IMR-90 (cell line): ENCODE measurements around the gene TALDO1. TPM values are rescaled to one million over a fixed set of nuclear protein-coding genes. Genes with fewer than 3 reads are reported as not detected.

Experiments used
- ATAC-seq: fragments of 200-7000 bp; cut with Tn5 transposase; 2 replicates; pipeline ENCODE4 v1.9.1; 2020; ENCODE audit warnings: low read depth, mild to moderate bottlenecking, moderate library complexity
- BruUV-seq: library from RNA; stranded (reverse); fragments of 400-500 nt; replicated peaks from 2 replicates; lab custom pipeline; 2021; lab: Mats Ljungman, UMichigan
- CTCF ChIA-PET: fragments of 300-600 bp; formaldehyde crosslinking; extraction: SDS; loops from one replicate; lab custom pipeline; 2021; ENCODE audit warnings: antibody characterized with exemption; lab: Yijun Ruan, JAX
- POLR2A ChIA-PET: fragments of 300-600 bp; sonication (Branson Sonifier 250); formaldehyde crosslinking; loops from one replicate; lab custom pipeline; 2022; ENCODE audit warnings: antibody characterized with exemption; ENCODE audit not compliant: unreplicated experiment; lab: Charles Lee
- DNase-seq: peaks from one replicate; pipeline ENCODE4 v3.0.0; 2013
- H2AFZ ChIP-seq: replicated peaks from 2 replicates; pipeline ENCODE3; 2013; ENCODE audit warnings: low read length, mild to moderate bottlenecking; ENCODE audit not compliant: poor library complexity
- H2AK5ac ChIP-seq: 2 replicates; pipeline ENCODE4 v1.6.1; 2013; ENCODE audit warnings: low read depth, low read length, inconsistent platforms
- H2AK9ac ChIP-seq: replicated peaks from 2 replicates; pipeline ENCODE3; 2013; ENCODE audit warnings: mild to moderate bottlenecking, low read depth, low read length, moderate library complexity; ENCODE audit not compliant: poor library complexity
- H2BK120ac ChIP-seq: 2 replicates; pipeline ENCODE4 v1.6.1; 2013; ENCODE audit warnings: low read depth, low read length, inconsistent platforms
- H2BK15ac ChIP-seq: 3 replicates; pipeline ENCODE4 v1.6.1; 2013; ENCODE audit warnings: low read depth, low read length, inconsistent platforms
- H2BK20ac ChIP-seq: 2 replicates; pipeline ENCODE4 v1.6.1; 2013; ENCODE audit warnings: low read depth, mild to moderate bottlenecking, inconsistent platforms, low read length, moderate library complexity
- H2BK5ac ChIP-seq: 2 replicates; pipeline ENCODE4 v1.6.1; 2013; ENCODE audit warnings: mild to moderate bottlenecking, low read depth, low read length, inconsistent platforms; ENCODE audit not compliant: poor library complexity, severe bottlenecking
- H3K14ac ChIP-seq: replicated peaks from 2 replicates; pipeline ENCODE4 v1.6.1; 2013; ENCODE audit warnings: low read depth, low read length, inconsistent platforms
- H3K18ac ChIP-seq: 2 replicates; pipeline ENCODE4 v1.6.1; 2013; ENCODE audit warnings: low read depth, low read length, control low read depth
- H3K23ac ChIP-seq: 2 replicates; pipeline ENCODE4 v1.6.1; 2013; ENCODE audit warnings: low read depth, low read length, inconsistent platforms
- H3K27ac ChIP-seq: 2 replicates; pipeline ENCODE4 v1.5.1; 2013; ENCODE audit warnings: mild to moderate bottlenecking, control low read depth, low read length; ENCODE audit not compliant: insufficient read depth
- H3K27me3 ChIP-seq: 2 replicates; pipeline ENCODE4 v1.6.1; 2013; ENCODE audit warnings: low read length; ENCODE audit not compliant: control insufficient read depth, insufficient read depth
- H3K36me3 ChIP-seq: 2 replicates; pipeline ENCODE4 v1.6.1; 2013; ENCODE audit warnings: low read length, mixed read lengths; ENCODE audit not compliant: control insufficient read depth, insufficient read depth
- H3K4ac ChIP-seq: 2 replicates; pipeline ENCODE4 v1.6.1; 2013; ENCODE audit warnings: low read depth, low read length, inconsistent platforms
- H3K4me1 ChIP-seq: 2 replicates; pipeline ENCODE4 v1.6.1; 2013; ENCODE audit warnings: low read length, mixed read lengths; ENCODE audit not compliant: control insufficient read depth, insufficient read depth
- H3K4me2 ChIP-seq: 2 replicates; pipeline ENCODE4 v1.6.1; 2013; ENCODE audit warnings: low read depth, mild to moderate bottlenecking, control low read depth, low read length, moderate library complexity
- H3K4me3 ChIP-seq: 2 replicates; pipeline ENCODE4 v1.5.1; 2013; ENCODE audit warnings: low read depth, mild to moderate bottlenecking, control low read depth, low read length, moderate library complexity; ENCODE audit not compliant: insufficient read depth
- H3K56ac ChIP-seq: 2 replicates; pipeline ENCODE4 v1.6.1; 2013; ENCODE audit warnings: low read length, inconsistent platforms; ENCODE audit not compliant: insufficient read depth; ENCODE audit errors: extremely low read depth
- H3K79me1 ChIP-seq, 2 experiments: 2 replicates each; pipeline ENCODE4 v1.6.1; 2013; ENCODE audit warnings: low read length in 2 of 2, inconsistent platforms in 1 of 2, low read depth in 1 of 2
- H3K9ac ChIP-seq: 2 replicates; pipeline ENCODE4 v1.6.1; 2013; ENCODE audit warnings: low read depth, low read length, control low read depth
- H3K9me1 ChIP-seq: 2 replicates; pipeline ENCODE4 v1.6.1; 2013; ENCODE audit warnings: low read length, inconsistent platforms; ENCODE audit not compliant: insufficient read depth
- H3K9me3 ChIP-seq: 2 replicates; pipeline ENCODE4 v1.6.1; 2013; ENCODE audit warnings: low read length; ENCODE audit not compliant: control insufficient read depth, insufficient read depth
- H4K20me1 ChIP-seq: 2 replicates; pipeline ENCODE4 v1.6.1; 2013; ENCODE audit warnings: low read length, inconsistent platforms; ENCODE audit not compliant: insufficient read depth
- H4K5ac ChIP-seq: 2 replicates; pipeline ENCODE4 v1.6.1; 2013; ENCODE audit warnings: mild to moderate bottlenecking, low read depth, low read length, control low read depth
- H4K8ac ChIP-seq, 2 experiments: 2 replicates each; pipeline ENCODE4 v1.6.1; 2013; ENCODE audit warnings: low read depth in 2 of 2, low read length in 2 of 2, control low read depth in 1 of 2, inconsistent platforms in 1 of 2
- H4K91ac ChIP-seq: 2 replicates; pipeline ENCODE4 v1.6.1; 2013; ENCODE audit warnings: low read depth, low read length, inconsistent platforms; ENCODE audit not compliant: insufficient read depth
- CHD1 ChIP-seq: IDR thresholded peaks from 2 replicates; pipeline ENCODE4 v1.6.1; 2012; ENCODE audit warnings: low read depth, low read length, improper control_type of control experiment
- POLR2A ChIP-seq: IDR thresholded peaks from 2 replicates; pipeline ENCODE4 v1.6.1; 2012; ENCODE audit warnings: mild to moderate bottlenecking, low read depth, low read length
- RCOR1 ChIP-seq: IDR thresholded peaks from 2 replicates; pipeline ENCODE4 v1.6.1; 2012; ENCODE audit warnings: mild to moderate bottlenecking, low read length, improper control_type of control experiment; ENCODE audit not compliant: insufficient replicate concordance
- SMC3 ChIP-seq: fragments of 150-350 bp; IDR thresholded peaks from 2 replicates; pipeline ENCODE4 v1.6.1; 2016; ENCODE audit warnings: low read depth, mild to moderate bottlenecking, antibody characterized with exemption, low read length, moderate library complexity
- dilution Hi-C: fragments of 300-500 bp; cut with HindIII; formaldehyde crosslinking; loops from one replicate; pipeline ENCODE4 v1.14.3; 2018; ENCODE audit warnings: low sequenced_read_pairs; ENCODE audit not compliant: unreplicated experiment
- in situ Hi-C: fragments of 300-500 bp; cut with MboI; formaldehyde crosslinking; loops from 3 replicates; pipeline ENCODE4 v1.14.3; 2019; ENCODE audit warnings: low sequenced_read_pairs, inconsistent platforms, mixed read lengths
- intact Hi-C: fragments of 100-400 bp; cut with micrococcal nuclease; formaldehyde crosslinking; loops from 2 replicates; pipeline ENCODE4 v1.10.0; 2022
- polyA plus RNA-seq, 3 experiments: library from polyadenylated mRNA; depleted of rRNA; stranded (reverse); fragments of >200 nt; gene quantifications; 2 replicates each; pipeline ENCODE4 v1.2.3, GENCODE V29; 2012; ENCODE audit warnings: low replicate concordance in 1 of 3
- total RNA-seq: library from RNA; depleted of rRNA; stranded (reverse); fragments of >200 nt; gene quantifications from 2 replicates; pipeline ENCODE4 v1.2.3, GENCODE V29; 2012
- TF ChIP-seq, protein P1 (sequence below): fragments of 150-350 bp; IDR thresholded peaks from 2 replicates; pipeline ENCODE4 v1.6.1; 2016; ENCODE audit warnings: low read depth, mild to moderate bottlenecking, low read length, moderate library complexity, borderline replicate concordance

The TALDO1 gene
- total and polyA plus RNA-seq, 2 of the 4 experiments (the other 2 are of a cell fraction): 147 to 210 TPM

- no peak overlapping the region for H3K9ac ChIP-seq
- CTCF ChIA-PET: no interaction called here
- dilution Hi-C loops: no loop called here
- no peak overlapping the region for H3K56ac ChIP-seq
- no peak overlapping the region for H3K23ac ChIP-seq
- H3K18ac ChIP-seq: no peak overlapping the region
- H2BK120ac ChIP-seq: no peak overlapping the region
- no peak overlapping the region for H4K5ac ChIP-seq
- no peak overlapping the region for H4K8ac ChIP-seq
- DNase-seq: no peak
- peaks cover 71% of the 10 kb centered on the region for H3K36me3 ChIP-seq
- no peak for ATAC-seq
- no peak overlapping the region for H2BK5ac ChIP-seq
- H2AFZ ChIP-seq: no peak overlapping the region
- in situ Hi-C loops: no loop called here
- H4K91ac ChIP-seq: no peak overlapping the region
- intact Hi-C loops: no loop called here
- peaks cover 10 to 54% of the 10 kb centered on the region in 2 experiments; a peak in 3 of 4 replicates for H3K79me1 ChIP-seq
- no peaks in the 10 kb centered on the region for H3K9me3 ChIP-seq
- no peak overlapping the region for H3K4ac ChIP-seq
- H3K4me3 ChIP-seq: no peak overlapping the region
- POLR2A ChIA-PET: no interaction called here
- no peak overlapping the region for H2AK5ac ChIP-seq
- no peak overlapping the region for H2BK20ac ChIP-seq
- H3K14ac ChIP-seq: no peak overlapping the region
- no peaks in the 10 kb centered on the region for H3K27me3 ChIP-seq
- no peak overlapping the region for H3K4me2 ChIP-seq
- BruUV-seq: no TSS peak
- H3K27ac ChIP-seq: no peak overlapping the region
- peaks cover 55% of the 10 kb centered on the region for H4K20me1 ChIP-seq
- H3K9me1 ChIP-seq: peaks cover 3% of the 10 kb centered on the region; the same call in 1 of the 2 replicates
- peaks cover 5% of the 10 kb centered on the region for H3K4me1 ChIP-seq
- no peak overlapping the region for H2BK15ac ChIP-seq
- H2AK9ac ChIP-seq: no peak overlapping the region
- TF ChIP-seq SMC3 (no peak), CHD1 (no peak), POLR2A (no peak), RCOR1 (no peak)
- TF ChIP-seq, protein P1, sequence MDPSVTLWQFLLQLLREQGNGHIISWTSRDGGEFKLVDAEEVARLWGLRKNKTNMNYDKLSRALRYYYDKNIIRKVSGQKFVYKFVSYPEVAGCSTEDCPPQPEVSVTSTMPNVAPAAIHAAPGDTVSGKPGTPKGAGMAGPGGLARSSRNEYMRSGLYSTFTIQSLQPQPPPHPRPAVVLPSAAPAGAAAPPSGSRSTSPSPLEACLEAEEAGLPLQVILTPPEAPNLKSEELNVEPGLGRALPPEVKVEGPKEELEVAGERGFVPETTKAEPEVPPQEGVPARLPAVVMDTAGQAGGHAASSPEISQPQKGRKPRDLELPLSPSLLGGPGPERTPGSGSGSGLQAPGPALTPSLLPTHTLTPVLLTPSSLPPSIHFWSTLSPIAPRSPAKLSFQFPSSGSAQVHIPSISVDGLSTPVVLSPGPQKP: no peak
Measured at GRCh38 chr11:760236-760635, 13.0 kb downstream of the TALDO1 start.
